HG03066 (cell line): ENCODE results near the gene ITPR2.
"Not testable (repeated sequence)": the region's sequence is repeated elsewhere in the genome, so short reads cannot be mapped to it uniquely, and the experiment has no call there.

ENCODE experiments used
- ATAC-seq: cut with Tn5 transposase; IDR thresholded peaks from one replicate; pipeline ENCODE4 v1.9.1; 2021; ENCODE audit warnings: low read depth; ENCODE audit not compliant: unreplicated experiment

Gene ITPR2

GRCh38 chr12:26644376-26644775 is 188.6 kb downstream of the ITPR2 start:
- ATAC-seq, result not testable (repeated sequence)

- ATAC-seq, result no peak
Observed at GRCh38 chr12:26643532-26644315, 189.3 kb downstream of the ITPR2 start.

GRCh38 chr12:26642361-26642760 is 190.6 kb downstream of the ITPR2 start:
- no peak for ATAC-seq

- ATAC-seq, result no peak
Observed at GRCh38 chr12:26636710-26637328, 196.2 kb downstream of the ITPR2 start.

GRCh38 chr12:26633591-26634210 is 199.3 kb downstream of the ITPR2 start:
- no peak for ATAC-seq

- ATAC-seq, result no peak
Observed at GRCh38 chr12:26632756-26633155, 200.2 kb downstream of the ITPR2 start.

GRCh38 chr12:26631846-26632245 is 201.1 kb downstream of the ITPR2 start:
- ATAC-seq, result no peak

- no peak for ATAC-seq
Observed at GRCh38 chr12:26630546-26631027, 202.4 kb downstream of the ITPR2 start.

- ATAC-seq, result no peak
Observed at GRCh38 chr12:26629864-26630263, 203.1 kb downstream of the ITPR2 start.

GRCh38 chr12:26628234-26628633 is 204.8 kb downstream of the ITPR2 start:
- no peak for ATAC-seq

- ATAC-seq, result no peak
Observed at GRCh38 chr12:26627335-26627734, 205.7 kb downstream of the ITPR2 start.

GRCh38 chr12:26623136-26623535 is 209.9 kb downstream of the ITPR2 start:
- ATAC-seq, result no peak

GRCh38 chr12:26622601-26623000 is 210.4 kb downstream of the ITPR2 start:
- ATAC-seq, result no peak

GRCh38 chr12:26621932-26622331 is 211.1 kb downstream of the ITPR2 start:
- no peak for ATAC-seq

- no peak for ATAC-seq
Observed at GRCh38 chr12:26620907-26621306, 212.1 kb downstream of the ITPR2 start.

- no peak for ATAC-seq
Observed at GRCh38 chr12:26617513-26617912, 215.5 kb downstream of the ITPR2 start.

GRCh38 chr12:26614011-26614616 is 218.9 kb downstream of the ITPR2 start:
- ATAC-seq, result no peak

- no peak for ATAC-seq
Observed at GRCh38 chr12:26612203-26612602, 220.8 kb downstream of the ITPR2 start.

- no peak for ATAC-seq
Observed at GRCh38 chr12:26611598-26611997, 221.4 kb downstream of the ITPR2 start.

- ATAC-seq, result no peak
Observed at GRCh38 chr12:26610774-26611173, 222.2 kb downstream of the ITPR2 start.

GRCh38 chr12:26609986-26610385 is 223.0 kb downstream of the ITPR2 start:
- ATAC-seq, result no peak
